ENCODE results near the gene STH.

Gene STH

GRCh38 chr17:46025510-46026165 lies 26.6 kb downstream of the STH start:
- DNase-seq (ENCODE audit: low spot score): no peak

GRCh38 chr17:46026166-46027047 lies 27.4 kb downstream of the STH start:
- no peak for TF ChIP-seq CTCF (IDR thresholded peaks at IDR 0.05; ENCODE audit: extremely low read depth, missing control alignments)
- no peak for DNase-seq (ENCODE audit: low spot score)

More at GRCh38 chr17:46025510-46026165, 26.6 kb downstream of the STH start:
- no peak for TF ChIP-seq CTCF (IDR thresholded peaks at IDR 0.05; ENCODE audit: extremely low read depth, missing control alignments)

- no peak for TF ChIP-seq CTCF (IDR thresholded peaks at IDR 0.05; ENCODE audit: extremely low read depth, missing control alignments)
- DNase-seq (ENCODE audit: low spot score): no peak
Observed at GRCh38 chr17:46027048-46027975, 28.3 kb downstream of the STH start.

GRCh38 chr17:46027976-46028325 lies 28.9 kb downstream of the STH start:
- no peak for TF ChIP-seq CTCF (IDR thresholded peaks at IDR 0.05; ENCODE audit: extremely low read depth, missing control alignments)
- DNase-seq (ENCODE audit: low spot score): no peak

GRCh38 chr17:46028374-46028773 lies 29.3 kb downstream of the STH start:
- no peak for DNase-seq (ENCODE audit: low spot score)
- TF ChIP-seq CTCF (IDR thresholded peaks at IDR 0.05; ENCODE audit: extremely low read depth, missing control alignments): no peak

GRCh38 chr17:46028981-46029565 lies 30.0 kb downstream of the STH start:
- TF ChIP-seq CTCF (IDR thresholded peaks at IDR 0.05; ENCODE audit: extremely low read depth, missing control alignments): no peak
- no peak for DNase-seq (ENCODE audit: low spot score)
